NT2/D1 (cell line): ENCODE data around the gene AUH.

ENCODE experiments used
- SUZ12 ChIP-seq: IDR thresholded peaks from 2 replicates; pipeline ENCODE4 v1.6.1; 2011; ENCODE audit not compliant: insufficient read length, insufficient read depth; ENCODE audit errors: extremely low read depth
- YY1 ChIP-seq: IDR thresholded peaks from 2 replicates; pipeline ENCODE4 v1.6.1; 2011; ENCODE audit not compliant: insufficient read length, insufficient read depth
- ZNF274 ChIP-seq: IDR thresholded peaks from 2 replicates; pipeline ENCODE4 v1.6.1; 2011; ENCODE audit warnings: mild to moderate bottlenecking, low read depth, low read length

- TF ChIP-seq ZNF274 = no peak
- no peak for TF ChIP-seq SUZ12
- TF ChIP-seq YY1 = no peak
Measured at GRCh38 chr9:91217388-91217787, 144.3 kb downstream of the AUH start.
